Endothelial cell of coronary artery (primary cell): ENCODE data around the gene DCUN1D2. TPM values are rescaled to one million over a fixed set of nuclear protein-coding genes. Genes with fewer than 3 reads are reported as not detected.

ENCODE experiments used
- total RNA-seq: library from RNA; depleted of rRNA; stranded (reverse); fragments of >200 nt; gene quantifications from 2 replicates; pipeline ENCODE4 v1.2.3, GENCODE V29; 2014

The DCUN1D2 gene
- total RNA-seq, result 5.6 and 11.0 TPM in 2 replicates

DNA sequence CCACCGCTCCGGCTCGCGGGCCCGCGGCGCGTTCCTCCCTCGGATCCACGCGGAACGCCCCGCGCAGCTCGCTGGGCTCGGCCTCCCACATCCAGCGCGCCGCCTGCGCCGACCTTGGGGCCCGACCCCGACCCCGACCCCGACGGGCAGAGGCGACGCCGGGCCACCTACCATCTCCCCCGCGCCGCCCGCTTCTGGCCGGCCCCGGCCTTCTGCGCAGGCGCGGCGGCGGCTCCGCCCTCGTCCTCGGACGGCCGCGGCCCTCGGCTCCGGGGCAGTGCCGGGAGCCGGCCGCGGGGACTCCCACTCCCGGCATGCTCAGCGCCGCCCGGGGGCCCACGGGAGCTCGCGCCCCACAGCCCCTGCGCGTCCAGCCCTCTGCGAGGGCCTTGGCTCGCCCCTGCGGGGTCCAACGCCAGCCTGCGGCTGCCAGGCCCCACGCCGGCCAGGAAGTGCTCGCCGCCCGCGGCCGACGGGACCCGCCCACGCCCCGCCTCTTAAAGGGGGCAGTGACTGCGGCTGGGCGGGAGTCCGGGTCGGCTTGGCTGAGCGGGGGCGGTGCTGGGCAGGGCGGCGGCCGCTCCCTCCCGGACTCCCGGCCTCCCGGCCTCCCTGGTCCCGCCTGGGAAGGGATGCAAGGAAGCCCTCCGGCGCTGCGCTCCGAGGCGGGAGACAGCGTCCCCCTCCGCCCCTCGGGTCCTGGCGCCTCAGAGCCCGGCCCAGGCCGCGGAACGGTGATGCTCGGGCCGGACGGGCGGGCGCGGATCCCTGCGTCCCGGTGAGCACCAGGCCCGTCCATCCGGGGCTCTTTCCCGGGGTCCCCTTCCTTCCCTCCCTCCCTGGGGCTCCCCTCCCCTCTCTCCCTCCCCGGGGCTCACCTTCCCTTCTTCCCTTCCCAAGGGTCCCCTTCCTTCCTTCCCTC, at the start of gene DCUN1D2:
Gene DCUN1D2 (minus strand): TSS at position 216 of the 922 bp plus-strand sequence. CDS start 42 bp downstream, at position 174.

DNA sequence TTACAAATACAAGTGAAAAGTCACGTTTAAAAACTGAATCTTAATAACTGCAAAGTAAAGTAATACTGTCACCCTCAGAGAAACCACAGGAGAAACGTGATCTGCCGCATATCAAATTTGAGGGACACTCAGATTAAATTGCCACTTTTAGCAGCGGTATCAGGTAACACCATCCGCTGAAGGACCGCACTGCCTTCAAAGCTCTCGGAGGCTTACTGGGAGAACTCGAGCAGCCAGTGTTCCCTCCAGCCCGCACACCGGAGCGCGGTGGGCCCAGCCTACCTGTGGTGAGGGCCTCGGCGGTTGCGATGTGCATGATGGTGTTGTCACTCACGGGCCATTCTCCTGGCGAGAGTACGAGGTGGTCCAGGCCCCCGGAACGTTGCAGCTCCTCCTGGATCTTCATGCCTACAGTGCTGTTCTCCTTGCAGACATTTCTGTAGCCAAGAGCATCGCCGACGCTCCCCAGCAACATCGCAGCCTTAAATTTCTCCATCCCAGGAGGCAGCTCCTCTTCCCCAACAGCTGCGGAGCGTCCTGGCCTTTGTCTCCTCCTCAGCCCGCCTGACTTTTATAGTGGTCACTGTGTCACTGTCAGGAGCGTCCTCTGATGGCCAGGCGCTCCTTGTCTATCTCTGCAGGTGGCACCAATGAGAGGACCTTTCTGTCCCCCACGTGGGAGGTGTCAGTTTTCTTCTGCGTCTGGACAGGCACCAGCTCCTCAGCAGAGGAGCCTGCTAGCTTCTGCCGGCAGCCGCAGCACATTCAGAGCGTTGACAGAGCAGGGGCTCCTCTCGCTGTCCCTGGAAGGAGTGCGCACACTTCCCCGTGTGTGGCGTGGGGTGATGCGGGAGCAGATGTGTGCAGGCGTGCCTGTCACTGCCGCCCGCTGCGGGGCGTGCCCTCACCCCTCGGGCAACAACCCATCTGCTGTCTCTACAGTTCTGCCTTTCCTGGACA, 37.3 kb downstream of the DCUN1D2 start, which contains the start of gene ADPRHL1:
Gene ADPRHL1 (minus strand): TSS at position 547 of the 960 bp plus-strand sequence. CDS start 51 bp downstream, at position 496.

Other genes starting within 250 kb of the DCUN1D2 start
- gene LAMP1, start 193.5 kb downstream of the DCUN1D2 start, total RNA-seq, result 161 and 183 TPM in 2 replicates
- 0.19 TPM in 1 of 2 replicates, not detected in the other for gene GRTP1, start 126.6 kb downstream of the DCUN1D2 start, total RNA-seq
- gene ADPRHL1, start 37.2 kb downstream of the DCUN1D2 start, total RNA-seq, result 0.36 and 1.3 TPM in 2 replicates
- 46.3 and 54.2 TPM in 2 replicates for gene TFDP1, start 94.0 kb upstream of the DCUN1D2 start, total RNA-seq
- gene ATP4B, start 167.5 kb upstream of the DCUN1D2 start, total RNA-seq, result not detected in 2 replicates
- not detected in 2 replicates for gene GRK1, start 176.5 kb upstream of the DCUN1D2 start, total RNA-seq